K562 treated with DMSO at 1 percent for 24 hours (cell line): Measurements from ENCODE around the gene MDK. TPM values are rescaled to one million over a fixed set of nuclear protein-coding genes. Genes with fewer than 3 reads are reported as not detected.

Source experiments
- total RNA-seq: library from RNA; unstranded; fragments of 300-600 nt; gene quantifications from 2 replicates; pipeline ENCODE4 v1.2.3, GENCODE V29; 2022; ENCODE audit warnings: low read depth; ENCODE audit not compliant: insufficient read depth

MDK gene
- 213 and 219 TPM in 2 replicates for total RNA-seq

GRCh38 chr11:46381048-46381818 lies at the start of gene MDK:
Gene MDK (plus strand): TSS chr11:46381669. CDS start chr11:46382058, 389 bp downstream.

GRCh38 chr11:46346886-46347636 lies 34.4 kb upstream of the MDK start, which contains the start of gene DGKZ:
Gene DGKZ (plus strand): TSS chr11:46347463. CDS start chr11:46347660, 197 bp downstream.

GRCh38 chr11:46391578-46392420 lies 10.3 kb downstream of the MDK start, which contains the start of gene CHRM4:
Gene CHRM4 (minus strand): TSS chr11:46391776. CDS start chr11:46386557, 5,219 bp downstream.

Other genes with a start within 250 kb of the MDK start
- gene CREB3L1, start 104.0 kb upstream of the MDK start, total RNA-seq = 38.4 and 44.4 TPM in 2 replicates
- 112 and 116 TPM in 2 replicates for gene DGKZ, start 34.2 kb upstream of the MDK start, total RNA-seq
- gene CHRM4, start 10.1 kb downstream of the MDK start, total RNA-seq = 0.76 and 1.4 TPM in 2 replicates
- gene AMBRA1, start 212.4 kb downstream of the MDK start, total RNA-seq = 43.3 and 48.4 TPM in 2 replicates
- 9.5 and 10.8 TPM in 2 replicates for gene HARBI1, start 235.6 kb downstream of the MDK start, total RNA-seq
- 47.1 and 49.7 TPM in 2 replicates for gene ATG13, start 235.9 kb downstream of the MDK start, total RNA-seq